Measurements from ENCODE around the gene CALN1. TPM values are rescaled to one million over a fixed set of nuclear protein-coding genes. Genes with fewer than 3 reads are reported as not detected.

Gene CALN1
- total RNA-seq, 6 experiments from 2014 or later, result 0.06 to 0.98 (median 0.34) TPM

DNA sequence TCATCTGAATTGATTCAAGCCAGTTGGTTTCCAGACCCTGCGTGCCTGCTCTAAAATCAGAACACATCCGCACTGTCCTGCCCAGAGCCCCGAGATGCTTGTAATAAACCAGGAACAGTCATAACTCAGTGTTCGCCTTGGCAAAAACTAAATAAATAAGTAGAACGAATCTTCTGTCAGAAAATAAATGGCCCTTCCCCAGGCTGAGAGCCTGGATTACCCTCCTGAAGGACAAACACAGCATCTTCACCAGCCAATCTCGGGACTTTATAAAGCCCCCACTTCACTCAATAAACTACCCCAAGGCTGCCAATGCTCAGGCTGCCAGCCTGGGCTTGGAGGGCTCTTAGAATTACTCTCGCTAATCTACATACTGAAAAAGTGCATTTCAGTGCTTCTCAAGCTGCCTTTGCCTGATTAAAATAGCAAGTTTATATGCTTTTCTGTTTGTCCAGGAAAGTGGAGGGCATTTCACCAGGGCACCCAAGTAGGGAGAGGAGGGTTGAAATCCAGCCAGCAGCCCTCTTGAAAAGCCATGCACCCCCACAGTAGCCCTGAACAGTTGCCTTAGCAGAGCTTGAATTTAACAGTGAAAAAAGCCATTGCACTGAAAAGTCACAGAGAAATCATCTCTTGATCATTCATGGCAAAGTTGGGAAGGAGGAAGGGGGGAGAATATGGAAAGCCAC lies 136.6 kb downstream of the CALN1 start:
- ATAC-seq (no peak), DNase-seq (no peak)
- Histone ChIP-seq H3K4me1 (no peaks in the 10 kb centered on the region), H3K9me3 (no peaks in the 10 kb centered on the region), H3K27ac (no peak overlapping the region), H3K27me3 (no peaks in the 10 kb centered on the region), H3K36me3 (no peaks in the 10 kb centered on the region), H3K4me3 (no peak overlapping the region)
- TF ChIP-seq, protein P1, sequence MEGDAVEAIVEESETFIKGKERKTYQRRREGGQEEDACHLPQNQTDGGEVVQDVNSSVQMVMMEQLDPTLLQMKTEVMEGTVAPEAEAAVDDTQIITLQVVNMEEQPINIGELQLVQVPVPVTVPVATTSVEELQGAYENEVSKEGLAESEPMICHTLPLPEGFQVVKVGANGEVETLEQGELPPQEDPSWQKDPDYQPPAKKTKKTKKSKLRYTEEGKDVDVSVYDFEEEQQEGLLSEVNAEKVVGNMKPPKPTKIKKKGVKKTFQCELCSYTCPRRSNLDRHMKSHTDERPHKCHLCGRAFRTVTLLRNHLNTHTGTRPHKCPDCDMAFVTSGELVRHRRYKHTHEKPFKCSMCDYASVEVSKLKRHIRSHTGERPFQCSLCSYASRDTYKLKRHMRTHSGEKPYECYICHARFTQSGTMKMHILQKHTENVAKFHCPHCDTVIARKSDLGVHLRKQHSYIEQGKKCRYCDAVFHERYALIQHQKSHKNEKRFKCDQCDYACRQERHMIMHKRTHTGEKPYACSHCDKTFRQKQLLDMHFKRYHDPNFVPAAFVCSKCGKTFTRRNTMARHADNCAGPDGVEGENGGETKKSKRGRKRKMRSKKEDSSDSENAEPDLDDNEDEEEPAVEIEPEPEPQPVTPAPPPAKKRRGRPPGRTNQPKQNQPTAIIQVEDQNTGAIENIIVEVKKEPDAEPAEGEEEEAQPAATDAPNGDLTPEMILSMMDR (IDR thresholded peaks at IDR 0.05), result no peak
- TF ChIP-seq POLR2A (IDR thresholded peaks at IDR 0.05), result no peak
- intact Hi-C loops (cut with DNase I), result no loop called here
- 59% methylated on average over 7 of the region's 7 CpGs for WGBS (ENCODE audit: insufficient coverage, low coverage, low lambda C conversion rate, missing lambda C conversion rate)

DNA sequence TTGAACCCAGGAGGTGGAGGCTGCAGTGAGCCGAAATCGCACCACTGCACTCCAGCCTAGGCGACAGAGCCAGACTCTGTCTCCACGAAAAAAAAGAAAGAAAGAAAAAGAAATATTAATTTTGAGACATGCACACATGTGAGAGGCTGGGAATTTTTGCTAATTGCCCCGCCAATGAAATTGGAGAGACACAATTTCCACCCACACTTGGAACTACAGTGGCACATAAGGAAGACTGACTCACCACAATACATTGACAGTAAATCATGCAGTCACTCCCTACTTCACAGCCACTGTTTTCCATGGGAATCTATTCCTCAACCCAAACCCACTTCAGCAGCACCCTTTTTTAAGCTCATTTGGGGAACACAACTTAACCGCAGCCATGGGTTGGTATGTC lies 139.7 kb downstream of the CALN1 start:
- Histone ChIP-seq H3K27me3 (no peaks in the 10 kb centered on the region), H3K9me3 (no peaks in the 10 kb centered on the region), H3K27ac (no peak overlapping the region), H3K4me3 (no peak overlapping the region), H3K36me3 (no peaks in the 10 kb centered on the region), H3K4me1 (no peaks in the 10 kb centered on the region)
- WGBS (ENCODE audit: insufficient coverage, low coverage, low lambda C conversion rate, missing lambda C conversion rate), result 73% methylated on average over 5 of the region's 6 CpGs
- TF ChIP-seq, protein P1 (IDR thresholded peaks at IDR 0.05), result no peak
- no peak for TF ChIP-seq POLR2A (IDR thresholded peaks at IDR 0.05)
- no peak for ATAC-seq
- no peak for DNase-seq
- intact Hi-C loops (cut with DNase I), result no loop called here

DNA sequence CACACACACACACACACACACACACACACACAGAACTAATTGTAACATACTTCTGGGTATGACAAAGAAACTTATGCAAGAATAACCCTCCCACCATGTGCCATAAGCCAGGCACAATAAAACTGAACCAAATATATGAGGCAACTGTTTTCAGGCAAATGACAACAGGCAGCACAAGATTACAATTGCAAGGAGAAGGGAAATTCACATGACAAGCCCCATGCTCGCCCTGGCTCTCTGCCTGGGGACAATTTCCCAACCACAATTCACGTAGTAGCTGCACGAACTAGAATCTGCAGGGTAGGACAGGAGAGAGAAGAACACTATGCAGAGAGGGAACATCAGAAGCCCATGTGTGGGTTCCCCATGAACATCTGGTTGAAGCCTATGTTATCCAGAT lies 143.3 kb downstream of the CALN1 start:
- H3K4me3 ChIP-seq, result no peak overlapping the region
- H3K27me3 ChIP-seq, result no peaks in the 10 kb centered on the region
- intact Hi-C loops (cut with DNase I), result no loop called here
- H3K4me1 ChIP-seq, result no peaks in the 10 kb centered on the region
- H3K27ac ChIP-seq, result no peak overlapping the region
- no peaks in the 10 kb centered on the region for H3K36me3 ChIP-seq
- TF ChIP-seq POLR2A (IDR thresholded peaks at IDR 0.05), result no peak
- TF ChIP-seq, protein P1 (IDR thresholded peaks at IDR 0.05), result no peak
- H3K9me3 ChIP-seq, result no peaks in the 10 kb centered on the region
- DNase-seq, result no peak
- 45% methylated on average over 3 of the region's 3 CpGs for WGBS (ENCODE audit: insufficient coverage, low coverage, low lambda C conversion rate, missing lambda C conversion rate)
- no peak for ATAC-seq

DNA sequence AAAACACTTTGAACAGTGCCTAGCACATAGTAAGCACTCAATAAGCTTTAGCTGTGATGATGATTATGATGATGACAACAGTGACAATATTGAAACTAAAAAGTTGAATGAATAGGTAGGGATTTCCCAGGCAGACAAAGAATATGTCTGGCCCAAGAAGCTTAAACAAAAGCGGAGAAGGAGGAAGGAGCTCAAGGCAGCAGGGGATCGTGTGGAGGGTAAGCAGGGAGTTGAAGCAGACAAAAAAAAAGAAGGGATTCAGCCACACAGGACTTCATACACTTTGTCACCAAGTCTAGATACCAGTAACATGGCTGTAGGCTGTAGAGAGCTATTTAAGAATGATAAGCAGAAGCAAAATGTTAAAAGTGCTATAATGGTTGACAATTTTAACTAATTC lies 144.0 kb downstream of the CALN1 start:
- ATAC-seq (no peak), DNase-seq (no peak)
- Histone ChIP-seq H3K36me3 (no peaks in the 10 kb centered on the region), H3K9me3 (no peaks in the 10 kb centered on the region), H3K4me1 (no peaks in the 10 kb centered on the region), H3K4me3 (no peak overlapping the region), H3K27me3 (no peaks in the 10 kb centered on the region), H3K27ac (no peak overlapping the region)
- no peak for TF ChIP-seq POLR2A (IDR thresholded peaks at IDR 0.05)
- WGBS (ENCODE audit: insufficient coverage, low coverage, low lambda C conversion rate, missing lambda C conversion rate), result 64% methylated on average over 2 of the region's 2 CpGs
- intact Hi-C loops (cut with DNase I), result no loop called here

DNA sequence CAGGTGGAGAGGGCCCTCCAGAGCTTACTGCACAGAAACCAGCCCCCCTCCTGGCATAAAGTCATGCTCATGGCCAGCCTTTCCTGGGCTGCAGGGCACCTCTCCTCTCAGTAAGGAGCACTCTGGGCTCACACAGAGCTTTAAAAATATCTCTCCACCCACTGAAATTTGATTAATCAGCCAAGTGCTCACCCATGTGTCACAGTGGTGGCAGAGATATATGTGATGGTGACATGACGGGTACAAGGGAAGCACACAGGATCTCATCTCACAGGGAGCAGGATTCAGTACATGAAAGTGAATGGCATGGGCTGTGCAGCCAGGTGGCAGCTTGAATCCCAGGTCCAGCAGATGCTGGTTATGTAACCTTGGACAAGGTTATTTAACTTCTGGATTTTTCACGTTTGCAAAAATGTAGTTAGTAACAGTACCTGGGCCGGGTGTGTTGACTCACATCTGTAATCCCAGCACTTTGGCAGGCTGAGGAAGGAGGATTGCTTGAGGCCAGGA lies 144.8 kb downstream of the CALN1 start:
- H3K9me3 ChIP-seq, result no peaks in the 10 kb centered on the region
- H3K27me3 ChIP-seq, result no peaks in the 10 kb centered on the region
- 84% methylated on average over 3 of the region's 3 CpGs for WGBS (ENCODE audit: insufficient coverage, low coverage, low lambda C conversion rate, missing lambda C conversion rate)
- H3K4me1 ChIP-seq, result no peaks in the 10 kb centered on the region
- no peak for TF ChIP-seq POLR2A (IDR thresholded peaks at IDR 0.05)
- TF ChIP-seq, protein P1 (IDR thresholded peaks at IDR 0.05), result no peak
- H3K4me3 ChIP-seq, result no peak overlapping the region
- no peak for ATAC-seq
- H3K36me3 ChIP-seq, result no peaks in the 10 kb centered on the region
- no peak for DNase-seq
- intact Hi-C loops (cut with DNase I), result no loop called here
- no peak overlapping the region for H3K27ac ChIP-seq
